Stimulated activated naive CD8-positive, alpha-beta T cell treated with anti-CD3 and anti-CD28 coated beads, Interleukin-15, amount 100 ng/mL, for 72 hours (primary cell): ENCODE measurements around the gene ADRA2C.
A peak's percentile ranks its signal among the peaks of the same experiment; 100 is the strongest.

ENCODE experiments used
- ATAC-seq: fragments of 150-1000 bp; cut with Tn5 transposase; 2 replicates; pipeline ENCODE4 v1.10.0; 2021; ENCODE audit warnings: mild to moderate bottlenecking, moderate library complexity
- DNase-seq, 2 donors: peaks; one replicate each; pipeline ENCODE4 v3.0.0; 2021 to 2022
- H3K27ac Mint-ChIP-seq, 2 donors: one replicate each; pipeline ENCODE4 v1.8.0; 2022; ENCODE audit warnings: mild to moderate bottlenecking in 2 of 2, mixed read lengths in 2 of 2, moderate library complexity in 2 of 2
- H3K27me3 Mint-ChIP-seq: one replicate; pipeline ENCODE4 v1.8.0; 2022; ENCODE audit warnings: mixed read lengths
- H3K4me1 Mint-ChIP-seq: one replicate; pipeline ENCODE4 v1.8.0; 2022; ENCODE audit warnings: mild to moderate bottlenecking, mixed read lengths
- H3K4me3 Mint-ChIP-seq, 2 donors: one replicate each; pipeline ENCODE4 v1.8.0; 2022; ENCODE audit warnings: mild to moderate bottlenecking in 2 of 2, mixed read lengths in 2 of 2, moderate library complexity in 1 of 2
- H3K9me3 Mint-ChIP-seq, 2 donors: one replicate each; pipeline ENCODE4 v1.8.0; 2022; ENCODE audit warnings: mixed read lengths in 2 of 2

ADRA2C gene

GRCh38 chr4:3776166-3777032 lies 10.2 kb downstream of the ADRA2C start:
- no peak for DNase-seq
- H3K4me1 Mint-ChIP-seq = no peaks in the 10 kb centered on the region
- ATAC-seq = no peak
- H3K9me3 Mint-ChIP-seq = peaks cover 0 to 6% of the 10 kb centered on the region in 2 donors
- peaks cover 5% of the 10 kb centered on the region for H3K27me3 Mint-ChIP-seq
- no peak overlapping the region for H3K27ac Mint-ChIP-seq
- no peak overlapping the region for H3K4me3 Mint-ChIP-seq

- DNase-seq (no peak), ATAC-seq (no peak)
- Mint-ChIP-seq H3K27me3 (no peaks in the 10 kb centered on the region), H3K9me3 (peaks cover 0 to 8% of the 10 kb centered on the region in 2 donors), H3K4me1 (no peaks in the 10 kb centered on the region), H3K27ac (no peak overlapping the region), H3K4me3 (no peak overlapping the region)
Measured at GRCh38 chr4:3777033-3777390, 10.8 kb downstream of the ADRA2C start.

- H3K9me3 Mint-ChIP-seq = peaks cover 0 to 8% of the 10 kb centered on the region in 2 donors
- no peaks in the 10 kb centered on the region for H3K4me1 Mint-ChIP-seq
- no peak overlapping the region for H3K27ac Mint-ChIP-seq
- no peaks in the 10 kb centered on the region for H3K27me3 Mint-ChIP-seq
- DNase-seq (no peak), ATAC-seq (no peak)
- no peak overlapping the region for H3K4me3 Mint-ChIP-seq
Measured at GRCh38 chr4:3777669-3778068, 11.5 kb downstream of the ADRA2C start.

- DNase-seq (no peak), ATAC-seq (no peak)
- no peak overlapping the region for H3K4me3 Mint-ChIP-seq
- peaks cover 0 to 8% of the 10 kb centered on the region in 2 donors for H3K9me3 Mint-ChIP-seq
- no peak overlapping the region for H3K27ac Mint-ChIP-seq
- no peaks in the 10 kb centered on the region for H3K4me1 Mint-ChIP-seq
- peaks cover 15% of the 10 kb centered on the region for H3K27me3 Mint-ChIP-seq
Measured at GRCh38 chr4:3779509-3779908, 13.3 kb downstream of the ADRA2C start.

DNA sequence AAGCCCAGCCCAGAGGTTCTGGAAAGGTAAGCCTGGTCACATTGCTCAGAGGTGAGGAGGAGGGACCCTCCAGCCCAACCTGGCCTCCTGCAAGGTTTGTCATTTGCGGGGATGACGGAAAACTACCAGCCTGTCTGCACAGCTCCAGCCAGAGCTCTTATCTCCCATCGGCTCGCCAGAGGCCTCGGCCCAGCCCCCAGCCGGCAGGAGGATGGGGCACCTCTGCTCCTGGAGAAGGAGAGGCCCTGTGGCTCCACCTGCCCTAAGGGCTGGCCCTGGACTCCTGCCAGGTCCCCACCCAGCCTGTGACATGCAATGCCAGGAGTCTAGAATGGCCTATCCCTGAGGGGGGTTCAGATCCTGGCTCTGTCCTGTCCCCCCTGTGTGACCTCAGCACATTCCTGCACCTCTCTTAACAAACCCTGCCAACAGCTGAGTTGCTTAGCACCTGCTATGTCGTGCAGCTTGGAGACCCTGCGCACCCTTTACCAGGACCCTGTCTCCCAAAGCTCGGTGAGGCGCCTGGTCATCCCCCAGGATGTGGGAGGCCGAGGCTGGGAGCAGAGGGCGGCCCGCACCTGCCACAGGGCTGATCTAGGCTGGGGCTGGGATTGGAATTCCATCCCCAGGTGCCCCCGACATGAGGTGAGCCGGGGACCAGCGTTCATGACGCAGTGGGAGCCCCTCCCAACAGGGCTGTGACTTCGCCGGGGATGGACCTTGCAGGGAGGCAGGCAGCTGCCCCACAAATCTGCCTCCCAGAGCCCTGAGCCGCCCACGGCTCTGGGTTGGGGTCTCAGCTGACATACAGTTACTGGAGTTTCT lies 14.4 kb downstream of the ADRA2C start:
- ATAC-seq (peak; percentile 26), DNase-seq (no peak)
- H3K4me1 Mint-ChIP-seq = no peaks in the 10 kb centered on the region
- no peak overlapping the region for H3K27ac Mint-ChIP-seq
- no peak overlapping the region for H3K4me3 Mint-ChIP-seq
- H3K27me3 Mint-ChIP-seq = peaks cover 15% of the 10 kb centered on the region
- H3K9me3 Mint-ChIP-seq = peaks cover 0 to 8% of the 10 kb centered on the region in 2 donors

DNA sequence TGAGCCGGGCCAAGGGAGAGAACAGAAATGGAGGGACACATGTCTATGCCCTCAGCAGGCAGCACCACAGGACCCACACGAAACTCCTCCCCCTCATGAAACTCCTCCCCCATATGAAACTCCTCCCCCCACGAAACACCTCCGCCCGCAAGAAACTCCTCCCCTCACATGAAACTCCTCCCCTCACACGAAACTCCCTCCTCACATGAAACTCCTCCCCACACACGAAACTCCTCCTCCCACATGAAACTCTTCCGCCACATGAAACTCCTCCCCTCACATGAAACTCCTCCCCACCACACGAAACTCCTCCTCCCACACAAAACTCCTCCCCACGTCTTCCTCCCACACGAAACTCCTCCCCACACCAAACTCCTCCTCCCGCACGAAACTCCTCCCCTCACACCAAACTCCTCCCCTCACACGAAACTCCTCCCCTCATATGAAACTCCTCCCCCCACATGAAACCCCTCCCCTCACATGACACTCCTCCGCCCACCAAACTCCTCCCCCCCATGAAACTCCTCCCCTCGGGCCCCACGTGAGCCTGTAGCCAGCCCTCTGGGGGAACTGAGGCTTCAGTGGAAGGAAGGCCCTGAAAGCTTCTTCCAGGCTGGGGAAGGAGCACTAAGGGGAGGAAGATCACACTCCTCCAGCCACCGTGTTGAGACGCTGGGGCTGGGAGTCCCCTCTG lies 15.2 kb downstream of the ADRA2C start:
- no peak overlapping the region for H3K4me3 Mint-ChIP-seq
- H3K27ac Mint-ChIP-seq = no peak overlapping the region
- H3K4me1 Mint-ChIP-seq = no peaks in the 10 kb centered on the region
- H3K27me3 Mint-ChIP-seq = peaks cover 15% of the 10 kb centered on the region
- DNase-seq (no peak), ATAC-seq (no peak)
- H3K9me3 Mint-ChIP-seq = peaks cover 0 to 8% of the 10 kb centered on the region in 2 donors

DNA sequence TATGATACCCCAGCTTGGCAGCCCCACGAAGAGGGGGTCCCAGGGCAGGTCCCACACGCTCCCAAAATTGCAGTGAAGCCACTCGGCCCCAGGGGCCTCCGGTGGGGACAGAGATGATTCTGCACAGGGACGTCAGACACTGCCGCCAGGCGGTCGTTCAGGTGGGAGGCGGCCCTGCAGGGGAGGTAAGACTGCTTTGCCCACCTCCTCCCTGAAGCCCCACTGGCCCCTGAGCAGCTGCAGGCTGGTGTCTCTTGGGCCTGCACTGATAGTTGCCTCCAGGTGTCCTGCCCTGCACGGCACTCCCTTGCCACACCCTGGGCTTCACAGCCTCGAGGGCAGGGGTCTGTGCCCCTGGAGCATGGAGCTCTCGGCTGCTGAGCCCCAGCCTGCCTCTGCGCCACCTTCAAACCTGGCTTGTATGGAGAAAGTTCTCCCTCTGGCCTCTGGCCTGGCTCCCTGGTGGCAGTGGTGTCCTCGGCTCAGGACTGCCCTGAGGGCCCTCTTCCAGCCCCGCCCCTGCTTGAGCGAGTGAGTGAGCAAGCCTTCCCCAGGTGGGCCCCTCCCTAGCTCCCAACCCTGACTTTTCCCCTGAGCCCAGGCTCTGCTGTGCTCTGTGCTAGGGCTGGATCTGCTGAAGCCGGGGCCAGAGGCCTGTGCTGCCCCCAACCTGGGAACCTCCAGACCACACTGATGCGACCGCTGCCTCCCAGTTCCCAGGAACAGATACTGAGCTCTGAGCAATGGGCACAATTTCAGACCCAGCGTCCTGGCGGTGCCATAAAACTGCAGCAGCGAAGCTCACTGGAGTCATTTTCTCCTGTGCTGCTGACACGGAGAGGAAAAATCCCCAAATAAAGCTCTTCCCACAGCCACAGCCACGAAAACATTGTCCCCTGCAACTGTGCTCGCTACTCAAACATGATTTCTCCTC lies 16.1 kb downstream of the ADRA2C start:
- Mint-ChIP-seq H3K4me1 (no peaks in the 10 kb centered on the region), H3K4me3 (no peak overlapping the region), H3K27ac (no peak overlapping the region), H3K9me3 (peaks cover 0 to 8% of the 10 kb centered on the region in 2 donors), H3K27me3 (peaks cover 15% of the 10 kb centered on the region)
- DNase-seq (no peak), ATAC-seq (no peak)

GRCh38 chr4:3783693-3784306 lies 17.6 kb downstream of the ADRA2C start:
- peaks cover 0 to 8% of the 10 kb centered on the region in 2 donors for H3K9me3 Mint-ChIP-seq
- DNase-seq (peak in 1 of 2 donors; percentile 14), ATAC-seq (no peak)
- H3K4me3 Mint-ChIP-seq = no peak overlapping the region
- H3K27ac Mint-ChIP-seq = no peak overlapping the region
- H3K27me3 Mint-ChIP-seq = peaks cover 15% of the 10 kb centered on the region
- no peaks in the 10 kb centered on the region for H3K4me1 Mint-ChIP-seq

DNA sequence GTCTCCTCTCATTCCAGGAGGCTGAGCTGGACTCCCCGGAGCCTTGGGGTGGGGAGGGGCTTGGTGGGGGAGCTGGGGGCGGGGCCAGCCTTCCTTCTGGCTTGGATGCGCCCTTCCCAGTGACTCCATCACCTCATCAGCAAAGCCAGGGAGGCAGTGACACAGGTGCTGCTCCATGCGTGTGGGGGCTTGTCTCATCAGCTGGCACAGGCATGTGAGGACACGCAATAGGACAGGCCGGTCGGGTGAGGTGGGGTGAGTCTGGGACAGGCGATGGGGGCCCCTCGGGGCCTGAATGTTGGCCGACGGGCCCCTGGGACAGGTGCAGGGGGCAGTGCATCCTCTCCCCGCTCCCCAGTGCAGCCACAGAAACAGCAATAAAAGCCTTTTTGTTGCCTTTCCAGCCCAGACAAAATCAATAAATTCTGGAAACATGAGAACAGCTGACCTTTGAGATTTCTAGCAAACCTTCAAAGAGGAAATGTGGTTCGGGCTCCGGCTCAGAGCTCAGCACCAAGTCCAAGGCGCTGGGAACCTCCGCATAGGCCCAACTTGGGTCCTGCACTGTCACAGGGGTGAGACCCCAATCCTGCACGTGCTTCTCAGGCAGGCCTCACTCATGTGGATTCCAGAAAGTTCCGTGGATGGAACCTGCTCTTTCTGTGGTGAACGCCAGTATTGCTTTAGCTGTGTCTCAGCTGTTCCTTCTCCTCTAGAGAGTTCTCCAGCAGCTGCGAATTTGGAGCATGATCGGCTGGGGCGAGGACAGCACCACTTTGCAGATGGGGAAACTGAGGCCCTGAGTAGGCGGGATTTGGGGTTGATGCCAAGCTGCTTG lies 18.5 kb downstream of the ADRA2C start:
- Mint-ChIP-seq H3K27ac (peak overlapping the region in 1 of 2 donors; percentile 12), H3K4me3 (no peak overlapping the region), H3K4me1 (no peaks in the 10 kb centered on the region), H3K27me3 (peaks cover 15% of the 10 kb centered on the region), H3K9me3 (peaks cover 0 to 8% of the 10 kb centered on the region in 2 donors)
- DNase-seq (no peak), ATAC-seq (no peak)

DNA sequence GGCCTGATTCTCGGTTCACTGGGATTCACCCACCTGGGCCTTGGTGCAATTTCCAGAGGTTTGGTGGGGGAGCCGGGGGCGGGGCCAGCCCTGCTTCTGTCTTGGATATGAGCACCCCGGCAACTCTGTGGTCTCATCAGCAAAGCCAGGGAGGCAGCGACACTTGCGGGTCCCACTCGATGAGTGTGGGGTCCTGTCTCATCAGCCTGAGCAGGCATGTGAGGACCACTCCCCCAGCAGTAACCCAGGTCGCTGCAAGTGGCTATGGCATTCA lies 19.0 kb downstream of the ADRA2C start:
- H3K9me3 Mint-ChIP-seq = peaks cover 0 to 8% of the 10 kb centered on the region in 2 donors
- no peaks in the 10 kb centered on the region for H3K4me1 Mint-ChIP-seq
- peaks cover 15% of the 10 kb centered on the region for H3K27me3 Mint-ChIP-seq
- ATAC-seq (no peak), DNase-seq (no peak)
- no peak overlapping the region for H3K4me3 Mint-ChIP-seq
- no peak overlapping the region for H3K27ac Mint-ChIP-seq

DNA sequence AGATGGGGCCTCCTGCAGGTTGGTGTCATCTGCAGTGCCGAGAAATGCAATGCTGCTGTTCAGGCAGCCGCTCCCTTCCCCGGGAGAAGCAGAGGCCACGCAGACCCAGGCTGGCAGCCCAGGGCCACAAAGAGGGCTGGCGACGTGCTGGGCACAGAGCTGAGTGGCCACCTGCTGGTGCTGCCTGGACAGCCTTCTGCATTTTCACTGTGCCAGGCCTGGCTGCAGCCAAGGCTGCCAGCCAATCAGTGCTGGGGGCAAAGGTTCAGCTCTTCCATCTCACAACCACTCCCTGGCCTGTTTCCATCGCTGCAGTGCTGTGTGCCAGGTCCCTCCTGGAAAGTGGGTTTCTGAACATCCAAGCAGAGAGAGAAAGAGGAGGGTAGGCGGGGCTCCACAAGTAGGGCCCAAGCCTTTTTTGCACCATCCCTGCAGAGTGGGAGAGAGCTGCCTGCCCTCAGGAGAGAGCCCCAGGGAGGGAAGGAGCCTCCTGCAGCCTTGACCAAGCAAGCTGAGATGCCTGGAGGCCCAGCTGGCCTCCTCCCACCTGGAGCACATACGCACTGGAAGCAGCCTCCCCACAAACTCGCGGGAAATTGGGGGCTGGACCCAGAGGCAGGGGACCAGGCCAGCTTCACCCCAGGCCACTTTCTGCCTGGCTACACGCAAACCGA lies 20.1 kb downstream of the ADRA2C start:
- Mint-ChIP-seq H3K4me1 (no peaks in the 10 kb centered on the region), H3K27me3 (peaks cover 26% of the 10 kb centered on the region), H3K9me3 (peaks cover 0 to 3% of the 10 kb centered on the region in 2 donors), H3K4me3 (no peak overlapping the region), H3K27ac (no peak overlapping the region)
- DNase-seq (no peak), ATAC-seq (no peak)

DNA sequence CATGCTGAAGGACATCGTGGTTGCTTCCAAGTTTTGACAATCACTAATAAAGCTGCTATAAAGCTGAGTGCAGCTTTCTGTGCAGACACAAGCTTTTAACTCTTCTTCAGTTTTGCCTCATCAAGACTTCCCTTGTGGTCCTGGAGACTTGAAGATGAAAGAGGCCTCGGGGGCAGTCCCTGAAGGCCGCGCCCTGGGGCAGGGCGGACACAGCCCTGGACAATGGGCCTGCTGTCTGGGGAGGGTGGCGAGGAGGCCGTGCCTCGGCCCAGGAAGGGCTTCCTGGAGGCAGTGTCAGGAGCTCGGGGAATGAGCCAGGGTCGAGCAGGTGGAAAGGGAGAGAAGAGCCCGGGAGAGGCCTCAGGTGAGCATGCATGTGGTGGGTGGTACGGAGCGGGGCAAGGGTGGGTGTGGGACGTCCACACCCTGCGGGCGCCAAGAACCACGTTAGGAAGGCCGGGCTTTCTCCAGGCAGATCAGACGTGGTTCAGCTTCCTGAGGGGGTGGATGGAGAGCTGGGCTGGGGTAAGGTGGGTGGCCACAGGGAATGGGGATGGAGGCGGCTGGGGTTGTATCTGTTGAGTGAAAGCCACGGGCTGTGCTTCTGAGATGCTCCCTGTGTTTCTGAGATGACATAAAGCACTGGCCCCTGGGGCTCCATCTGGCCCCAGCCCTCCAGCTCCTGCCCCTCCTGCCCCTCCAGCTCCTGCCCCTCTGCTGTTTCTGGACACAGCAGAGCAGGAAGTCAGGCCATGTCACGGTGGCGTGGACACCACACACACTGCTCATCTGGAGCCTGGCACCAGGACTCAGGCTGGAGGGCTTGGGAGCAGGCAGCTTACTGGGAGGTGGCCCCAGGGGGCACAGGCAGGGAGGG lies 21.5 kb downstream of the ADRA2C start:
- ATAC-seq (no peak), DNase-seq (no peak)
- Mint-ChIP-seq H3K4me1 (no peaks in the 10 kb centered on the region), H3K27ac (peak overlapping the region in 1 of 2 donors; percentile 88), H3K27me3 (peaks cover 34% of the 10 kb centered on the region), H3K4me3 (no peak overlapping the region), H3K9me3 (peaks cover 0 to 9% of the 10 kb centered on the region in 2 donors)

DNA sequence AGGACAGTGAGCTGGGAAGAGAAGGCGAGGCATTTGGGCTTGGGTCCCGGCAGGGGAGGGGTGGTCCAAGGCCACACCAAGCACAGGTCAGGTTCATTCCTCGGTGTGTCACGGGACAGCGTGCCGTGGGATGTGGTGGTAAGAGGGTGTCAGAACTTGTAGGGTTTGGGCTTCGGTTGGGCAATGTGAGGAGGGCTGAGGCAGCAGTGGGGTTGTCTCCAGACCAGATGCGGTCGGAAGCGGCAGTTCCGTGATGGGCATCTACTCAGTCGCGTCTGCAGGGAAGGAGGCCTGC lies 22.1 kb downstream of the ADRA2C start:
- Mint-ChIP-seq H3K9me3 (peaks cover 4 to 14% of the 10 kb centered on the region in 2 donors), H3K4me3 (no peak overlapping the region), H3K27me3 (peaks cover 35% of the 10 kb centered on the region), H3K27ac (peak overlapping the region in 1 of 2 donors; percentile 4), H3K4me1 (no peaks in the 10 kb centered on the region)
- DNase-seq (no peak), ATAC-seq (no peak)
